ENCODE results near the gene NKD1. TPM values are rescaled to one million over a fixed set of nuclear protein-coding genes. Genes with fewer than 3 reads are reported as not detected.

Gene NKD1
- total RNA-seq, 1 donor from 2014 or later = 2.4 TPM

- FAIRE-seq (no peak), DNase-seq (ENCODE audit: low spot score in 2 of 2) (no peak)
Observed at GRCh38 chr16:50621452-50621792, 73.2 kb downstream of the NKD1 start.

GRCh38 chr16:50622029-50622428 lies 73.8 kb downstream of the NKD1 start:
- FAIRE-seq = no peak
- no peak for DNase-seq (ENCODE audit: low spot score in 2 of 2)

GRCh38 chr16:50622643-50623369 lies 74.6 kb downstream of the NKD1 start:
- no peak for FAIRE-seq
- DNase-seq (ENCODE audit: low spot score in 2 of 2) = no peak

GRCh38 chr16:50624449-50624970 lies 76.3 kb downstream of the NKD1 start:
- FAIRE-seq = no peak
- DNase-seq (ENCODE audit: low spot score in 2 of 2) = no peak

GRCh38 chr16:50625374-50625773 lies 77.2 kb downstream of the NKD1 start:
- no peak for FAIRE-seq
- DNase-seq (ENCODE audit: low spot score in 2 of 2) = no peak

- FAIRE-seq = no peak
- no peak for DNase-seq (ENCODE audit: low spot score in 2 of 2)
Observed at GRCh38 chr16:50626868-50627267, 78.7 kb downstream of the NKD1 start.

GRCh38 chr16:50627419-50627818 lies 79.2 kb downstream of the NKD1 start:
- peak in 1 of 2 donors; percentile 45 for DNase-seq (ENCODE audit: low spot score in 2 of 2)
- FAIRE-seq = no peak

GRCh38 chr16:50628156-50628802 lies 80.1 kb downstream of the NKD1 start:
- FAIRE-seq (no peak), DNase-seq (ENCODE audit: low spot score in 2 of 2) (no peak)

GRCh38 chr16:50629334-50629733 lies 81.1 kb downstream of the NKD1 start:
- no peak for DNase-seq (ENCODE audit: low spot score in 2 of 2)
- FAIRE-seq = no peak

- FAIRE-seq (no peak), DNase-seq (ENCODE audit: low spot score in 2 of 2) (no peak)
Observed at GRCh38 chr16:50630394-50631020, 82.3 kb downstream of the NKD1 start.

GRCh38 chr16:50631249-50631984 lies 83.2 kb downstream of the NKD1 start:
- FAIRE-seq (no peak), DNase-seq (ENCODE audit: low spot score in 2 of 2) (no peak)

GRCh38 chr16:50631985-50632576 lies 83.9 kb downstream of the NKD1 start:
- no peak for DNase-seq (ENCODE audit: low spot score in 2 of 2)
- FAIRE-seq = no peak

- no peak for FAIRE-seq
- no peak for DNase-seq (ENCODE audit: low spot score in 2 of 2)
Observed at GRCh38 chr16:50632927-50633800, 85.0 kb downstream of the NKD1 start.

GRCh38 chr16:50634090-50634489 lies 85.9 kb downstream of the NKD1 start:
- no peak for DNase-seq (ENCODE audit: low spot score in 2 of 2)
- no peak for FAIRE-seq

- no peak for FAIRE-seq
- DNase-seq (ENCODE audit: low spot score in 2 of 2) = no peak
Observed at GRCh38 chr16:50634947-50635346, 86.8 kb downstream of the NKD1 start.

- FAIRE-seq (no peak), DNase-seq (ENCODE audit: low spot score in 2 of 2) (no peak)
Observed at GRCh38 chr16:50635505-50636392, 87.6 kb downstream of the NKD1 start.

- no peak for FAIRE-seq
- DNase-seq (ENCODE audit: low spot score in 2 of 2) = no peak
Observed at GRCh38 chr16:50636753-50637374, 88.7 kb downstream of the NKD1 start.
